BLaER1 treated with 17β-estradiol and CSF1 and Interleukin-3, amounts not matched to agents 10 nM and 100 nM (cell line): ENCODE data around the gene MGAM2.

ENCODE experiments used
- H3K27ac ChIP-seq, 11 experiments: shearing (Covaris generic); formaldehyde crosslinking; 2 replicates each; pipeline ENCODE4 v1.8.1; 2022
- H3K27me3 ChIP-seq, 11 experiments: shearing (Covaris generic); formaldehyde crosslinking; 2 replicates each; pipeline ENCODE4 v1.8.1; 2022
- H3K36me3 ChIP-seq, 11 experiments: shearing (Covaris generic); formaldehyde crosslinking; 2 replicates each; pipeline ENCODE4 v1.8.1; 2022
- H3K4me1 ChIP-seq, 10 experiments: shearing (Covaris generic); formaldehyde crosslinking; 2 replicates each; pipeline ENCODE4 v1.8.1; 2022
- H3K4me2 ChIP-seq, 11 experiments: shearing (Covaris generic); formaldehyde crosslinking; 2 replicates each; pipeline ENCODE4 v1.8.1; 2022
- H3K4me3 ChIP-seq, 10 experiments: shearing (Covaris generic); formaldehyde crosslinking; 2 replicates each; pipeline ENCODE4 v1.8.1; 2022
- H3K9ac ChIP-seq, 11 experiments: shearing (Covaris generic); formaldehyde crosslinking; 2 replicates each; pipeline ENCODE4 v1.8.1; 2022
- H3K9me3 ChIP-seq, 11 experiments: shearing (Covaris generic); formaldehyde crosslinking; replicated peaks in 1 of 11; 2 replicates each; pipeline ENCODE4 v1.8.1; 2022
- H4K20me1 ChIP-seq, 11 experiments: shearing (Covaris generic); formaldehyde crosslinking; 2 replicates each; pipeline ENCODE4 v1.8.1; 2022
- Cebpa-rat ChIP-seq, 11 experiments: shearing (Covaris generic); IDR thresholded peaks; 2 replicates each; pipeline ENCODE4 v1.8.1; 2022

MGAM2 gene

GRCh38 chr7:142263598-142264380 lies 152.3 kb downstream of the MGAM2 start:
- TF ChIP-seq Cebpa-rat (IDR thresholded peaks at IDR 0.05), result no peak
- Histone ChIP-seq H3K4me2 (no peak overlapping the region), H3K27ac (no peak overlapping the region), H3K36me3 (no peaks in the 10 kb centered on the region), H3K4me3 (no peak overlapping the region), H3K4me1 (peaks cover 0 to 5% (median 0%) of the 10 kb centered on the region in 10 experiments; a peak in 2 of 20 replicates), H3K9ac (no peak overlapping the region), H3K27me3 (no peaks in the 10 kb centered on the region), H4K20me1 (no peaks in the 10 kb centered on the region), H3K9me3 (peaks cover 0 to 22% (median 7%) of the 10 kb centered on the region in 11 experiments; a peak in 10 of 22 replicates)
